Activated naive CD8-positive, alpha-beta T cell treated with anti-CD3 and anti-CD28 coated beads, Interleukin-2, amount 50 U/mL, for 24 hours (primary cell): ENCODE data around the gene CEP95.

ENCODE experiments used
- ATAC-seq: fragments of 150-1000 bp; cut with Tn5 transposase; one replicate; pipeline ENCODE4 v1.10.0; 2021
- DNase-seq: peaks from one replicate; pipeline ENCODE4 v3.0.0; 2021
- H3K27ac Mint-ChIP-seq: one replicate; pipeline ENCODE4 v1.8.0; 2021; ENCODE audit warnings: mild to moderate bottlenecking, mixed read lengths
- H3K27me3 Mint-ChIP-seq: one replicate; pipeline ENCODE4 v1.8.0; 2021; ENCODE audit warnings: mixed read lengths
- H3K36me3 Mint-ChIP-seq: one replicate; pipeline ENCODE4 v1.8.0; 2021; ENCODE audit warnings: low read depth, mixed read lengths
- H3K4me1 Mint-ChIP-seq: one replicate; pipeline ENCODE4 v1.8.0; 2021; ENCODE audit warnings: mixed read lengths
- H3K4me3 Mint-ChIP-seq: one replicate; pipeline ENCODE4 v1.8.0; 2021; ENCODE audit warnings: mild to moderate bottlenecking, moderate library complexity, mixed read lengths
- H3K9me3 Mint-ChIP-seq: one replicate; pipeline ENCODE4 v1.8.0; 2021; ENCODE audit warnings: mixed read lengths

The CEP95 gene

DNA sequence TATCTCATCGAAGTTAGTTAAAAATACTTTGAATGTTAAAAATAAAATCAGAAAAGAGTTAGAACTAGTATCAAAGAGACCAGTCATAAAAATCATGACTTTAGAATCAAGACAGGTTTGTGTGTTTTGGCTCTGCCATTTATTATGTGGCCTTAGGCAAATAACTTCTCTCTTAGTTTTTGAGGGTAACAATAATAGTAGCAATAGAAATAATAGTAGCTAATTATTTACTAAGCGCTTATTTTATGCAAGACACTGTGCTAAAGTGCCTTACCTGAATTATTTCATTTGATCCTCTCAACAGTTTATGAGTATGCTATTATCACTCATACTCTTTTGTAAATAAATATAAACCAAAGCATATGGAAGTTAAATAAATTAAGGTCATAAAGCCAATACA lies 78.4 kb downstream of the CEP95 start:
- no peak for ATAC-seq
- Mint-ChIP-seq H3K27me3 (no peaks in the 10 kb centered on the region), H3K4me1 (peaks cover 17% of the 10 kb centered on the region), H3K36me3 (peaks cover 13% of the 10 kb centered on the region), H3K9me3 (no peaks in the 10 kb centered on the region), H3K4me3 (no peak overlapping the region), H3K27ac (no peak overlapping the region)
- no peak for DNase-seq
